Endothelial cell of umbilical vein (primary cell): ENCODE measurements around the gene SCN4A. TPM values are rescaled to one million over a fixed set of nuclear protein-coding genes. Genes with fewer than 3 reads are reported as not detected.

ENCODE experiments used
- BruUV-seq: library from RNA; stranded (reverse); fragments of 400-500 nt; replicated peaks from 2 replicates; lab custom pipeline; 2021; lab: Mats Ljungman, UMichigan
- CTCF ChIA-PET: fragments of 300-600, 350-600 bp; sonication (Branson Sonifier 250); formaldehyde crosslinking; loops from one replicate; lab custom pipeline; 2021; ENCODE audit warnings: antibody characterized with exemption, inconsistent platforms; lab: Charles Lee
- POLR2A ChIA-PET: fragments of 300-600, 350-600 bp; sonication (Branson Sonifier 250); formaldehyde crosslinking; loops from one replicate; lab custom pipeline; 2021; ENCODE audit warnings: antibody characterized with exemption, inconsistent platforms; lab: Charles Lee
- DNase-seq: peaks from one replicate; pipeline ENCODE4 v3.0.0-alpha.2; 2011; ENCODE audit warnings: low read depth, low spot score
- FAIRE-seq: peaks from 2 replicates; lab custom pipeline; 2011; peaks lifted over from hg19 to GRCh38; lab: Jason Lieb, UNC
- H2AFZ ChIP-seq: 2 replicates; pipeline ENCODE4 v1.6.0; 2012; ENCODE audit warnings: low read depth, low read length, control low read depth, inconsistent platforms
- H3K27ac ChIP-seq: 2 replicates; pipeline ENCODE4 v1.5.1; 2011; ENCODE audit warnings: low read depth, mild to moderate bottlenecking, control low read depth, low read length, moderate library complexity; ENCODE audit not compliant: insufficient read depth
- H3K27me3 ChIP-seq, 2 experiments: 2 replicates each; pipeline versions ENCODE4 v1.6.0 to v1.6.1; 2011; ENCODE audit warnings: low read length in 2 of 2, mixed read lengths in 1 of 2; ENCODE audit not compliant: control insufficient read depth in 2 of 2, insufficient read depth in 2 of 2
- H3K36me3 ChIP-seq, 2 experiments: 2 replicates in 1 of 2; 3 replicates in 1 of 2; pipeline ENCODE4 v1.5.1; 2011; ENCODE audit warnings: low read length in 2 of 2, mild to moderate bottlenecking in 1 of 2, moderate library complexity in 1 of 2; ENCODE audit not compliant: control insufficient read depth in 2 of 2, insufficient read depth in 2 of 2; ENCODE audit errors: extremely low read depth in 1 of 2
- H3K4me1 ChIP-seq: 3 replicates; pipeline ENCODE4 v1.5.1; 2011; ENCODE audit warnings: mild to moderate bottlenecking, low read length; ENCODE audit not compliant: control insufficient read depth, insufficient read depth; ENCODE audit errors: extremely low read depth
- H3K4me2 ChIP-seq: 2 replicates; pipeline ENCODE4 v1.6.1; 2011; ENCODE audit warnings: low read length, control low read depth, mixed read lengths; ENCODE audit not compliant: insufficient read depth
- H3K4me3 ChIP-seq, 3 experiments: fragments of 200-600 bp in 1 of 3; sonication (generic), shearing (Covaris generic) in 1 of 3; replicated peaks in 1 of 3; 2 replicates each; pipeline ENCODE4 v1.5.1; 2011 to 2016; ENCODE audit warnings: control low read depth in 3 of 3, low read length in 3 of 3, mild to moderate bottlenecking in 2 of 3, inconsistent platforms in 1 of 3, low read depth in 1 of 3, moderate library complexity in 1 of 3; ENCODE audit not compliant: insufficient read depth in 1 of 3
- H3K79me2 ChIP-seq: 2 replicates; pipeline ENCODE4 v1.6.0; 2012; ENCODE audit warnings: low read length, inconsistent platforms; ENCODE audit not compliant: control insufficient read depth, insufficient read depth
- H3K9ac ChIP-seq: replicated peaks from 2 replicates; pipeline ENCODE3; 2011; ENCODE audit warnings: low read length, control low read depth; ENCODE audit not compliant: insufficient read depth; ENCODE audit errors: extremely low read depth
- H3K9me1 ChIP-seq: replicated peaks from 3 replicates; pipeline ENCODE4 v1.6.0; 2011; ENCODE audit warnings: mild to moderate bottlenecking, low read length; ENCODE audit not compliant: control insufficient read depth, insufficient read depth; ENCODE audit errors: extremely low read depth
- H3K9me3 ChIP-seq: replicated peaks from 2 replicates; pipeline ENCODE4 v1.5.1; 2012; ENCODE audit warnings: low read length, inconsistent platforms; ENCODE audit not compliant: control insufficient read depth, insufficient read depth
- H4K20me1 ChIP-seq: replicated peaks from 2 replicates; pipeline ENCODE3; 2011; ENCODE audit warnings: mild to moderate bottlenecking, low read length; ENCODE audit not compliant: control insufficient read depth, insufficient read depth; ENCODE audit errors: extremely low read depth
- EZH2 ChIP-seq: IDR thresholded peaks from 2 replicates; pipeline ENCODE4 v1.6.1; 2012; ENCODE audit warnings: borderline replicate concordance, low read depth, mild to moderate bottlenecking, moderate library complexity, low read length, inconsistent platforms; ENCODE audit not compliant: severe bottlenecking
- FOS ChIP-seq: IDR thresholded peaks from 2 replicates; pipeline ENCODE4 v1.6.1; 2011; ENCODE audit warnings: mild to moderate bottlenecking, low read length, moderate library complexity, borderline replicate concordance; ENCODE audit not compliant: insufficient read depth
- GATA2 ChIP-seq: IDR thresholded peaks from 2 replicates; pipeline ENCODE4 v1.7.0; 2011; ENCODE audit warnings: low read depth, mild to moderate bottlenecking, moderate library complexity, mixed read lengths, low read length; ENCODE audit not compliant: insufficient read length, insufficient read depth
- JUN ChIP-seq: IDR thresholded peaks from 2 replicates; pipeline ENCODE4 v1.6.1; 2011; ENCODE audit warnings: borderline replicate concordance, low read depth; ENCODE audit not compliant: insufficient read length, insufficient read depth
- MYC ChIP-seq: IDR thresholded peaks from one replicate; pipeline ENCODE4 v1.6.1; 2011; ENCODE audit warnings: mild to moderate bottlenecking, low read depth, low read length
- POLR2A ChIP-seq: IDR thresholded peaks from 2 replicates; pipeline ENCODE4 v1.6.1; 2012; ENCODE audit warnings: low read depth, mild to moderate bottlenecking, control low read depth, low read length
- POLR2AphosphoS5 ChIP-seq: IDR thresholded peaks from 2 replicates; pipeline ENCODE4 v1.6.1; 2012; ENCODE audit warnings: low read depth, mild to moderate bottlenecking, control low read depth, low read length, moderate library complexity; ENCODE audit not compliant: insufficient read depth
- dilution Hi-C: fragments of 300-500 bp; cut with MboI; formaldehyde crosslinking; loops from one replicate; pipeline ENCODE4 v1.15.0; 2019; ENCODE audit warnings: low sequenced_read_pairs; ENCODE audit not compliant: extremely low pct_ligation_motif_present
- intact Hi-C: fragments of 100-400 bp; cut with micrococcal nuclease; formaldehyde crosslinking; loops from one replicate; pipeline ENCODE4 v1.10.0; 2022
- polyA plus RNA-seq, 4 experiments: library from polyadenylated mRNA; depleted of rRNA in 3 of 4; stranded (reverse) in 3 of 4; unstranded in 1 of 4; fragments of >200 nt; gene quantifications; 2 replicates each; pipeline versions ENCODE4 v1.2.1 to v1.2.3, GENCODE V29; 2011 to 2012; ENCODE audit warnings: missing spikeins in 1 of 4
- total RNA-seq: library from RNA; stranded (reverse); gene quantifications from 2 replicates; pipeline ENCODE4 v1.2.3, GENCODE V29; 2021
- TF ChIP-seq, protein P1 (sequence below): IDR thresholded peaks from 2 replicates; pipeline ENCODE4 v1.6.1; 2011; ENCODE audit not compliant: insufficient read depth, insufficient read length
- TF ChIP-seq, protein P2 (sequence below), 2 donors: IDR thresholded peaks; 1 replicate in 1 of 2; 2 replicates in 1 of 2; pipeline ENCODE4 v1.5.1; 2011; ENCODE audit warnings: low read length in 2 of 2, mild to moderate bottlenecking in 2 of 2, moderate library complexity in 2 of 2, control low read depth in 1 of 2, inconsistent platforms in 1 of 2, low read depth in 1 of 2; ENCODE audit not compliant: insufficient read depth in 1 of 2; ENCODE audit errors: extremely low read depth in 1 of 2

Gene SCN4A
- total and polyA plus RNA-seq, 2 donors (not counting 3 experiments of a cell fraction or from before 2014, with no cell fraction given) = 0.01 to 0.40 TPM

DNA sequence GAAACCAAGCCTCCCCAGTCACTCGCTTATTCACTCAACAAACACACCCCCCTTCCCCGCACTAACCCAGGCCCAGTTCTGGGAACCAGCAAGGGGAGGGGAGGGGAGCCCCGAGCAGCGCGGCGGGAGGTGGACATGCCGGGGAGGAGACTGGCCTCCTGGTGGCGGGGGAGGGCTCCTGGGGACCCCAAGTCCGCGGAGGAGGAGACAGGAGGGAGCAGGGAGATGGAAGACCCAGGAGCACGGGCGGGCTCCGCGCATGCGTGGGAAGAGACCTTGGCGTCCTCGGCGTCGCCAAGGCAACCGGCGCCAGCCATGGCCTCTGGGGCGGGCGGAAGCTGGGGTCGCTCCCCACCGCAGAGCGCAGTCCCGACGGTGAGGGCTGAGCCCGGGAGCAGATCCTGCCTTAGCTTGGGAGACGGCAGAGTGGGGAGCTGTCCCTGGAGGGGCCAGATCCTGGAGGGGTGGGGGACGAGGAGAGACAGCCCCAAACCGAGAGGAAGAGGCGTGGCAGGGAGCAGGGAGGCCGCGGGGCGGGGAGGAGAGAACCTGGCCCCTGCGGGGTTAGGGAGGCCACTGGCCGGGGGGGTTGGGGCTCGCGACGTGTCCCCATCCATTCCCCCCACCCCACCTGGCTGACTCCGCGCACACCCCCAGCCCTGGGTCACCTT lies 25.5 kb upstream of the SCN4A start, which contains the start of gene PRR29:
TSS of gene PRR29 (plus strand) at position 302 of the 671 bp plus-strand sequence. CDS start at position 316, 14 bp downstream.
- ChIA-PET POLR2A (interaction anchor here (1.1 kb wide), 1 partner anchor 147 kb away, joined by 4 read pairs; no protein-coding TSS in a partner anchor), CTCF (interaction anchor here (0.8 to 6.6 kb wide), 8 partner anchors 8 to 284 kb away, joined by 4 to 113 read pairs (median 12); partner anchors contain the start of genes GH1 and ICAM2)
- H2AFZ ChIP-seq = peak within 1 kb of the TSS; percentile 72
- H3K79me2 ChIP-seq = peaks cover 5% of the 10 kb centered on the region
- H3K4me2 ChIP-seq = peak within 1 kb of the TSS; percentile 71
- BruUV-seq = no TSS peak
- no peaks in the 10 kb centered on the region for H3K27me3 ChIP-seq
- TF ChIP-seq, protein P1, sequence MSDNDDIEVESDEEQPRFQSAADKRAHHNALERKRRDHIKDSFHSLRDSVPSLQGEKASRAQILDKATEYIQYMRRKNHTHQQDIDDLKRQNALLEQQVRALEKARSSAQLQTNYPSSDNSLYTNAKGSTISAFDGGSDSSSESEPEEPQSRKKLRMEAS = no peak
- no peak for TF ChIP-seq JUN
- no peak for TF ChIP-seq POLR2AphosphoS5
- TF ChIP-seq, protein P2, sequence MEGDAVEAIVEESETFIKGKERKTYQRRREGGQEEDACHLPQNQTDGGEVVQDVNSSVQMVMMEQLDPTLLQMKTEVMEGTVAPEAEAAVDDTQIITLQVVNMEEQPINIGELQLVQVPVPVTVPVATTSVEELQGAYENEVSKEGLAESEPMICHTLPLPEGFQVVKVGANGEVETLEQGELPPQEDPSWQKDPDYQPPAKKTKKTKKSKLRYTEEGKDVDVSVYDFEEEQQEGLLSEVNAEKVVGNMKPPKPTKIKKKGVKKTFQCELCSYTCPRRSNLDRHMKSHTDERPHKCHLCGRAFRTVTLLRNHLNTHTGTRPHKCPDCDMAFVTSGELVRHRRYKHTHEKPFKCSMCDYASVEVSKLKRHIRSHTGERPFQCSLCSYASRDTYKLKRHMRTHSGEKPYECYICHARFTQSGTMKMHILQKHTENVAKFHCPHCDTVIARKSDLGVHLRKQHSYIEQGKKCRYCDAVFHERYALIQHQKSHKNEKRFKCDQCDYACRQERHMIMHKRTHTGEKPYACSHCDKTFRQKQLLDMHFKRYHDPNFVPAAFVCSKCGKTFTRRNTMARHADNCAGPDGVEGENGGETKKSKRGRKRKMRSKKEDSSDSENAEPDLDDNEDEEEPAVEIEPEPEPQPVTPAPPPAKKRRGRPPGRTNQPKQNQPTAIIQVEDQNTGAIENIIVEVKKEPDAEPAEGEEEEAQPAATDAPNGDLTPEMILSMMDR (IDR thresholded peaks at IDR 0.05; ENCODE audit: extremely low read depth in 1 of 2, insufficient read depth in 1 of 2, low read depth in 1 of 2, low read length in 2 of 2) = no peak
- TF ChIP-seq FOS = no peak
- TF ChIP-seq MYC = no peak
- no peak for TF ChIP-seq POLR2A
- no peak for TF ChIP-seq GATA2
- no peak for TF ChIP-seq EZH2
- DNase-seq (peak; percentile 71), FAIRE-seq (peak; percentile 68)
- peak within 1 kb of the TSS; percentile 23 for H3K27ac ChIP-seq
- dilution Hi-C loops (no loop called here), intact Hi-C loops (loop anchor here (1.0 kb wide), 1 partner anchor 27 kb away; no protein-coding TSS in a partner anchor)
- no peaks in the 10 kb centered on the region for H4K20me1 ChIP-seq
- H3K9me3 ChIP-seq = no peaks in the 10 kb centered on the region
- peak within 1 kb of the TSS; percentile 19 for H3K9ac ChIP-seq
- peak within 1 kb of the TSS; percentile 12 to 59 (median 37) for H3K4me3 ChIP-seq
- peaks cover 42% of the 10 kb centered on the region for H3K4me1 ChIP-seq
- no peaks in the 10 kb centered on the region for H3K9me1 ChIP-seq
- peaks cover 7 to 9% of the 10 kb centered on the region in 2 experiments for H3K36me3 ChIP-seq
